CD4-positive, alpha-beta T cell treated with Interleukin-6 for 4 hours (primary cell): ENCODE data around the gene SCT.
"Not testable (repeated sequence)": the region's sequence is repeated elsewhere in the genome, so short reads cannot be mapped to it uniquely, and the experiment has no call there.

Experiments
- DNase-seq: peaks from one replicate; pipeline ENCODE4 v3.0.0-alpha.2; 2020; ENCODE audit warnings: mixed read lengths

SCT gene, protein sequence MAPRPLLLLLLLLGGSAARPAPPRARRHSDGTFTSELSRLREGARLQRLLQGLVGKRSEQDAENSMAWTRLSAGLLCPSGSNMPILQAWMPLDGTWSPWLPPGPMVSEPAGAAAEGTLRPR

DNA sequence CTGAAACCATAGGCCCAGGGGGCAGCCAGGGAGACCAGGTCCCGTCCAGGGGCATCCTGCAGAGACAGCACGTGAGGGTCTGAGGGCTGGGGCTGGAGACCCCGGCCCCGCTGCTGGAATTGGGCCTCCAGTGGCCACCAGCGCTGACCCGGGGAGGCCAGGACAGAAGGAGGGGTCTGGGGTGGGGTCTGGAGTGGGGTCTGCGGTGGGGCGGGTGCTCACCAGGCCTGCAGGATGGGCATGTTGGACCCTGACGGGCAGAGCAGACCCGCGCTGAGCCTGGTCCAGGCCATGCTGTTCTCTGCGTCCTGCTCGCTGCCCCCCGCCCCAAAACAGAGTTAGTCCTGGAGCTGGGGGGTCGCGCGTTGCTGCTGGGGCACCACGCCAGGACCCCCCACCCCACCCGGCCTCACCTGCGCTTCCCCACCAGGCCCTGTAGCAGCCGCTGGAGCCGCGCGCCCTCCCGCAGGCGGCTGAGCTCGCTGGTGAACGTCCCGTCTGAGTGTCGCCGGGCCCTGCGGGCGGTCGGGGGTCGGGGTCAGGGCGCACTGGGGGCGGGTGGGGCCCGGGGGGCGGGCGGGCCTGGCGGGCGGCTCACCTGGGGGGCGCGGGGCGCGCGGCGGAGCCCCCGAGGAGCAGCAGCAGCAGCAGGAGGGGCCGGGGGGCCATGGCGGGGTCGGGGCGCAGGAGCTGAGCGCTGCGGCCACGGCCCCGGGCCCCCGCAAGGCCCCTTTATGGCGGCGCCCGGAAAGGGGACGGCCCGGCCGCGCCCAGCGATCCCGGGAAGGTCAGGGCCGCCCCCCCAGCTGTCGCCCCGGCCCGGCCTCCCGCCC, at the start of gene SCT:
SCT (minus strand) TSS at position 707 of the 833 bp plus-strand sequence; CDS start at position 669, 38 bp downstream.
- DNase-seq = no peak

DNA sequence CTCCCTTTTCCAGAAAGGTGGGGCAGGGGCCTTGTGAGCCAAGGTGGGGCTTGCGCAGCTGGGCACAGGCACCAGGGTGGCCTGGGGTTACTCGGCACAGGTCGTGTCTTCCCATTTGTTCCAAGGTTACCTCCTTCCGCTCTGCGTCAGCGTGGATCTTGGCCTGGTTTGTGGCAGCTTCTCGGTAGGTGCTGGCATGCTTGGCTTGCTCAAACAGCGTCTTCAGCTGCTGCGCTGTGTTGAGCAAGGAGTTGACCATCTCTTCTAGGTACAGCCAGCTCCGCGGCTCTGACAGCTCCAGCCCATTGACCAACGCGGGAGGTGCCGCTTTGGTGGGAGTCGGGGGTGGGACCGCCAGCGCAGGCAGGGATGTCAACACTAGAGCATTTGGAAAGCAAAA, 47.4 kb upstream of the SCT start:
- no peak for DNase-seq

DNA sequence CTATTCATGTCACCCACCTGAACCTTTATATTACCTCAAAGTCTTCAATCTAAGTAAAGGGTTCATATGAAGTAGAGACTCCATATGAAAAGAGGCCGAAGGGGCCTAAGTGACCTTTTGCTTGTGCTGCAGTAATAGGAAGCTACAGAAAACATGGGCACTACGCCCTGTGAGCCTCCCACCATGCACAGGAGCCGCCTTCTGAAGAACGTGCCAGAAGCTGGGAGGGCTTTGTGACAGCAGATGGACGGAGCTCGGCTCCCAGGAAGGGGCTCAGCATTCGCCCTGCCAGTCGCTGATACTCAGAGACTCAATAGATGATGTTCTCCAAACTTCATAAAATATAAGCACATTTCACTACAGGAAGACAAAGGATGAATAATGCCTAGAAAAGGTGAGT, 46.9 kb upstream of the SCT start:
- no peak for DNase-seq

DNA sequence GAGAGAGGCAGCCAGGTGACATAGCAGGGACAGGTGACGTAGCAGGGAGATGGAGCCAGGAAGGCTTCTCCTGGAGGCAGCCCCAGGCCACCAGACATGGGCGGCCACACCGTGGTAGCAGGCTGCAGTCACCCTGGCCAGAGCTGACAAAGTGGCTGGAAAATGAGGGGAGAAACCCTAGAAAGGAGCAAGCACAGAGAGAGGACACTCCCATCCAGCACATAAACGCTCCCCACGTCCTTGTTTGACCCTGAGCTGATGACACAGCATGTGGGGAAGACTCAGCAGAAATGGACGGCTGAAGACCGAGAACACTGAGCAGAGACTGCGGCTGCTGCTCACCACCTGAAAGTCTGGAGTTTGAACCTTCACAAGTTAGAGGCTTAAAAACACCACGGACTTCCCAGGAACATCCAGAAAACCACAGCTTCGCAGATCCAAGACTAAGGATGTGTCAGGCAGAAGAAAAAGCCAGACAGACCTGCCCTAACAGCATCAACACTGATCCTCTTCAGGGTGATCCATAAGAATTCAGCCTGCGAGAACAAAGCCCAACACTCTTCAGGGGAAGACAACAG, 38.8 kb upstream of the SCT start:
- DNase-seq = no peak

DNA sequence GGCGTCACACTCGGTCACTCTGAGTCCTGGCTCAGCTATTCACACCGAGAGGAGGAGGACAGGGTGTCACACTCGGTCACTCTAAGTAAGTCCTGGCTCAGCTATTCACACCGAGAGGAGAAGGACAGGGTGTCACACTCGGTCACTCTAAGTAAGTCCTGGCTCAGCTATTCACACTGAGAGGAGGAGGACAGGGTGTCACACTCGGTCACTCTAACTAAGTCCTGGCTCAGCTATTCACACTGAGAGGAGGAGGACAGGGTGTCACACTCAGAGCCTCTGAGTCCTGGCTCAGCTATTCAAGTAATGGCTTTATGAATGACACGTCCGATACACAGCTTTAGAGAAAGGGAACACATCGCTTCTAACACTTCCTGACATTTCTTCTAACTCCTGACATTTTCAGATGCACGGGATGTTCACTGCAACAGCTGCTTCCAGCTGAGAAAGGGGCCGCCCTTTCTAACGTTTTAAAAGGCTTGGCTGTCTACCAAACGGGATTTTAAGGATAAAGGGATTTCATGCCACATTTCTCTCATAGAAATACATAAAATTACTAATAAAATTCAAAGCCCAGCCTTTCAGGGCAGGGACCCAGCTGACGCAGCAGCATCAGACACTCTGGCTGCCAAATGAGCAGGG, 38.2 kb upstream of the SCT start:
- no peak for DNase-seq

DNA sequence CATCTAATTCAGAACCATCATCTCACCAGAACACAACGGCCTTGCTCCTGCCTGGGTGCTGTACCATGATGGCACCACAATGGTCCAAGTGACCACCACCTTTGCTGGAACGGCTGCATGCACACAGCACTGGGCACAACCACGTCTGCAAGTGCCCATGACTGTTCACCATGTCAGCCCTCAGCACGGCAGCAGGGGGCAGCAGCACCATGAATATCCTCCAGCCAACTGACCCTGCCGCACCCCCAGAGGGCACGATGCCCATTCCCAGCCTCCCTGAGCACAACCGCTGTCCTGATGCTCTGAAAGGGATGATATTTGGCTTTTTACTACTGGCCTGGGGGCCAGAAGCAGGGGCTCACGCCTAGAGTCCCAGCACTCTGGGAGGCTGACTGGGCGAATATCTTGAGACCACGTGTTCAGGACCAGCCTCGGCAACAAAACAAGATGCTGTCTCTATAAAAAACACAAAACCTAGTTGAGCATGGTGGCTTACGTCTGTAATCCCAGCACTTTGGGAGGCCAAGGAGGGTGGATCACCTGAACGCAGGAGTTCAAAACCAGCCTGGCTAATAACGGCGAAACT, 35.8 kb upstream of the SCT start:
- peak; percentile 57 for DNase-seq

DNA sequence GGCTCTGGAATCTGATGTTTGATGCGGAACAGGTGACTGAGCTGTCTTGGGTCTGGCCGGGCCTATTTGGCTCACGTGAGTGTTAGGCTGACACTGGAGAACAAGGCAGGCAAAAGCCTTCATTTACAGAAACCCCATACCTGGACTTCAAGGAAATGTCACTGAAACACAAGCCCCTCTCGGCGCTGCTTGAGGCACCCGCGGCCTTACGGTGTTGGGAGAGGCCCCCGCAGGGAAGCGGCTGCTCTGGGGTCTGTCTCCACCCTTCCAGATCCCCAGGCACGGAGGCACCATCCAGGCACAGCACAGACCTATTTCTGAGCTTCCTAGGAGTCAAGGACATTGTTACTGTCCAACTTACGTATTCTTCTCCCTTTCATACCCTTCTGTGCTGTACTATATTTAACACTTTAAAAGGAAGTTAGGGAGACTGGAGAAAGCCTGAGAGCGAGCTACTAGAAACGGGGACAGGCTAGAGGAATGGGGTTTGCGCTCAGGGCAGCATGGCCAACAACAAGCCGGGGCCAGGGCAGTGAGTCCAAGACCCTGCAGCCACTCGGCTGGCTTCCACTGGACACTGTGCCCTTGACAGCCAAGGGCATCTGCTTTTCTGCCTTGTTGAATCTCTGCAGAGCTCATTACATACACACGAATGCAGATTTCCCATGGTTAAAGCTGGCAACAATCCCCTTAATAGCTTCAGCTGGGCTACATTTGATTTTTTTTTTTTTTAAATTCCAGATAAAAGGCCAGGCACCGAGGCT, 33.9 kb upstream of the SCT start:
- DNase-seq = no peak

DNA sequence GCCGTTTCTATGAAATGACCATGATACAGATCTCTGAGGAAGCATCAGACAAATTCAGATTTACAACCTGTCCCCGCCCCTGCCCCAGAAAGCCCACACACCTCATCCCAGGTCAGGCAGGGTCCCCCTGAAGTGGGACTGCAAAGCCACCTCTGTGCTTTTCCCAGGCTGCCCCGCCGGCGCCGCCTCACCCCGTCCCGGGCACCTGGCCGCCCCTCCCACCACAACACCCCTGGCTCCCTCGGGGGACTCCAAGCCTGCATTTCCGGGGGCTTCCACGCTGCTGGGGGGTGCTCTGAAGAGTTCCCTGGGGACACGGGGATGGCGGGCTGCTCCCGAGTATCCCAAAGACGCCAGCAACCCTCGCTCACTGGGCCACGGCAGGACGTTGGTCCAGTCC, 33.3 kb upstream of the SCT start:
- DNase-seq = no peak

DNA sequence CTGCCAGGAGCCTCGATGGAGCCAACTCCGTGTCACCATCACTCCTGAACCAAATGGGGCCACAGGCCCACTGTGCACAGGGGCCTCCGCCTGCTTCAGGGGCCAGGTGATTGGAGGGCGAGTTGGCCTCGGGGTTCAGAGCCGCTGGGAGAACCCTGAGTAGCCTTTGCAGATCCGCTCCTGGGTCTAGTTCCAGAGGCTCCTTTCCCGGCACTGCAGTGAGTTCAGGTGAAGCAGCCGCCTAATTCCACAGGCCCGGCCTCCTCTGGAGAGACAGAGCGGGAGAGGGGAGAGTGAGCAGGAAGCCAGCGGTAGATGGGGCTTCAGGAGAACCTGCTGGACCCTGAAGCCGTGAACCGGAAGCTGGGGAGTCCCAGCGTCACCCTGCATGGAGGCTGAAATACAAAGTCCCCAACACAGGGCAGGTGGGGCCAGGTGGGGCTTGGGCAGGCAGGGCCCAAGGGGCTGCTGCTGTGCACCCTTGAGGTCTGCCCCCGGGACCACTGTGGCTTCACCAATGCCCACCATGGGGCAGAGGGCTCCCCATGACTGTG, 32.6 kb upstream of the SCT start:
- DNase-seq = no peak

DNA sequence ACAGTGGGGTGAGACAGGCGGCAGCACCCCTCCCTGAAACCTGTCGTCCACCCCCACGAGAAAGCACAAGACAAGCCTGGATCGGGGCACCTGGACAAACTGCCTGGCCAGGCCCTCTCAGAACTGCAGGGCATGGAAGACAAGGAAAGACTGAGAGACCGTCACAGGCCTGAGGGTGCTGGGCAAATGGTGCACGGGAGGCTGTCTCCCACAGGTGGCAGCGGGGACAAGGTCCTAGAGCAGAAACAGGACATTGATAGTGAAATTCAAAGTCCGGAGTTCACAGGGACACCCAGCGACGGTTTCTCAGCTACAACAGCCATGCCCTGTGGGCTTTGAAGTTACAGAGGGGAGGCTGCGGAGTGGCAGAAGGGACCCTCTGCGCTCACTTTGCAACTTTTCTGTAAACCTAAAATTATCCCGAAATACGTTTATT, 30.7 kb upstream of the SCT start:
- no peak for DNase-seq

DNA sequence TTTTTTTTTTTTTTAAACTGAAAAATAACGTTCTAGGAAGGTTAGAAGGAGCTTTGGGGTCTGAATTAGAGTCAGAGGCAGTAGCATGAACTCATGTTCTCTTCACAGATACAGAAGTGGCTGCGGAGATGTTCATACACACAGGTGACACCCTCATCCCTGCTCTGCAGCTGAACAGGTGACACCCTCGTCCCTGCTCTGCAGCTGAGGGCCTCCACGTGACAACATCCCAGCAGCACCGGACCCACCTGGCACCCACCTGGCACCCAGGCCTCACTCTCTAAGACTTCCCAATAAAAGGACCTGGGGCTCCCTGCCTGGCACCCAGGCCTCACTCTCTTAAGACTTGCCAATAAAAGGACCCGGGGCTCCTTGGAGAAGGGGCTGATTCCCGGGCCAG, 29.9 kb upstream of the SCT start:
- no peak for DNase-seq

DNA sequence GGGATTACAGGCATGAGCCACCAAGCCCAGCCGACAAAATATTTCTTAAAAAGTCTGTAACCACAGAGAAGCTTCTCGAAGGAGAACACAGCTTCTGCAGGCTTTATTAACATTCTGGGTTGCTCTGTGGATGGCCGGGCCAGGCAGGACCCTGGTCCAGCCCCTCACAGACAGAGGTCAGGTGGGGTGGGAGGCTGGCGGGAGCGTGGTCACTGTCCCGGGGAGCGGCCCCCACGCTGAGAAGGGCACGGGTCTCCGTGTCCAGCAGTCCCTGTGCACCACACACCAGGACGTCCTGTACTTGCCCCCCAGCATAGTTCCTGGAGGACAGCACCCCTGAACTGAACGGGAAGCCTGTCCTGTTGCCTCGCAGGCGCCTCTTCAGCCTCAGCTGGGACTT, 29.4 kb upstream of the SCT start:
- DNase-seq = no peak

DNA sequence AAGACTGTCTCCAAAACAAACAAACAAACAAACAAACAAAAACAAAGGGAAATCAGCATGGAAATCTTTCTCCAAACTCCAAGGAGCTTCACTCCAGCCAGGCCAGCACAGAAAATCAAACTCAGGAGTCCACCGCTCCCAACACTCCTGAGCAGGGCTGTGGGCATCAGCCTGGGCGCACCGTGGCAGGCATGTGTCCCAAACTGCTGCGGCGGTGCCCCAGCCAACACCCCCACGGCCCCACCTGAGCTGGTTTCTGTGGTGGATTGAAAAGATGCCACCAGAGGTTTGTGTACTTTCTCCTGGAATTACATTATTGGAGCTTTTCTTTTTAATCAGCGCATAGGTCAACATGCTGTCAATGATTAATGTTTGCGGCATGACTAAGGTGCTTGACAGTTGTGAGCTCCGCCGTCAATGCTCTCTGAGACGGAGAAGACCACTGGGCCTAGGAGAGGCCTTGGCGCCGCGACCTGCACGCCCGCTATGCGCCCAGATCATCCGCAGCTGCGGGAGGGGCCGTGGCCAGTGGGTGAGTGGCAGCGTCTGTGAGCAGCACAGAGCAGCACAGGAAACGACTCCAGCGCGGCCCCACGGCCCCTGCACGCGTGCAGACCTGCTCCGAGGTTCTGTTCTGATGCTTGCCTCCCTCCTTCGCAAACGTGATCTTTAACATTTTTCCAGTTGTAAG, 28.2 kb upstream of the SCT start:
- DNase-seq = no peak

DNA sequence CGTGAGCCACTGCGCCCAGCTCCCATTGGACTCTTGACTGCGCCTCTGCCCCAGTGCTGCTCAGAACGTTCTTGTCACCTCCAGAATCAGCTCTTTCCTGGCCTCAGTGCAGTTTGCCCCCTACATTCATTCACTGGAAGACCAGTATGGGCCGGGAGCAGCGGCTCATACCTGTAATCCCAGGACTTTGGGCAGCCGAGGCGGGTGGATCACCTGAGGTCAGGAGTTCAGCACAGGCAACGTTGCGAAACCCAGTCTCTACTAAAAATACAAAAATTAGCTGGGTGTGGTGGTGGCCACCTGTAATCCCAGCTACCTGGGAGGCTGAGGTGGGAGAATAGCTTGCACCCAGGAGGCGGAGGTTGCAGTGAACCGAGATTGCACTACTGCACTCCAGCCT, 27.5 kb upstream of the SCT start:
- not testable (repeated sequence) for DNase-seq

DNA sequence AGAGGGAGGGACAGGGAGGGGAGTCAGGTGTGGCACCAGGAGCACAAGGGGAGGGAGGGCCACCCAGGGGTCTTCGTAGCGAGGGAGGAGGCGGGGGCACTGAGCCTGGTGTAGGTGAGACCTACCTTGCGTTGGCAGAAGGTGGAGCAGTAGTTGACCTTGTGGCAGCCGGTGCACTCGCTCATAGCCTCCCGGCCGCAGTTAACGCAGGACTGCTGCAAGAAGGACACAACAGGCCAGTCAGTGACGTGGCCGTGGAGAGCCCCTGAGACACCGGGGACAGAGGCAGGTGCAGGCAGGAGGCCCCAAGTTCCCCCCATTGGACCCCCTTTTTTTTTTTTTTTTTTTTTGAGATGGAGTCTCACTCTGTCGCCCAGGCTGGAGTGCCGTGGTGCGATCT, 26.9 kb upstream of the SCT start:
- DNase-seq = no peak

DNA sequence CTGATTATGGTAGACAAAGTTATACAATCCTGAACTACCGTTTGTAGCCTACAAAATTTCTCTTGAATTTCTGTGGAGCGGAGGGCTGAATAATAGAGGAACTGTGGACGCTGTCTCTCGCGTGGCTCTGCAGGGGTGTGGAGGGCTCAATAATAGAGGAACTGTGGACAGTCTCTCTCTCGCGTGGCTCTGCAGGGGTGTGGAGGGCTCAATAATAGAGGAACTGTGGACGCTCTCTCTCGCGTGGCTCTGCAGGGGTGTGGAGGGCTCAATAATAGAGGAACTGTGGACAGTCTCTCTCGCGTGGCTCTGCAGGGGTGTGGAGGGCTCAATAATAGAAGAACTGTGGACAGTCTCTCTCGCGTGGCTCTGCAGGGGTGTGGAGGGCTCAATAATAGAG, 26.2 kb upstream of the SCT start:
- DNase-seq = not testable (repeated sequence)

DNA sequence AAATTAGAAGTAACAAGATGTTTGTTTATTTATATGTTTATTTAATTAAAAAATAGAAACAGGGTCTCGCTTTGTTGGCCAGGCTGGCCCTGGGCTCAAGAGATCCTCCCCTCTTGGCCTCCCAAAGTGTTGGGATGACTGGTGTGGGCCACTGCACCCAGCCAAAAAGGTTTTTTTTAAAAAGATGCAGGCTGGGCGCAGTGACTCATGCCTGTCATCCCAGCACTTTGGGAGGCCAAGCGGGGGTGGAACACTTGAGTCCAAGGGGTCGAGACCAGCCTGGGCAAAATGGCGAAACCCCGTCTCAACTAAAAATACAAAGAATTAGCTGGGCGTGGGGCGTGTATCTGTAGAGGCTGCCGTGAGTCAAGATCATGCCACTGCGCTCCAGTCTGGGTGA, 23.5 kb upstream of the SCT start:
- DNase-seq = no peak

DNA sequence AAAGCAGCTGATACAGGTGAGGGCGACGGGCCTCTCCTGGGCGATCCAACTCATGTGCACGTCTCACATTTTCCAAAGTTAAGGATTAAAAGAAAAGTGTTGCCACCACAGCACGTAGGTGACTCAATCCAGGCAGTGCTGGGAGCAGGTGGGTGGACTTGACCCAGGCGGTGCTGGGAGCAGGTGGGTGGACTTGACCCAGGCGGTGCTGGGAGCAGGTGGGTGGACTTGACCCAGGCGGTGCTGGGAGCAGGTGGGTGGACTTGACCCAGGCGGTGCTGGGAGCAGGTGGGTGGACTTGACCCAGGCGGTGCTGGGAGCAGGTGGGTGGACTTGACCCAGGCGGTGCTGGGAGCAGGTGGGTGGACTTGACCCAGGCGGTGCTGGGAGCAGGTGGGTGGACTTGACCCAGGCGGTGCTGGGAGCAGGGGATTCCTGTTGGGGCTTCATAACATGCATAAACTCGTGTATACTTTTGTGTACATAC, 20.7 kb upstream of the SCT start:
- not testable (repeated sequence) for DNase-seq

DNA sequence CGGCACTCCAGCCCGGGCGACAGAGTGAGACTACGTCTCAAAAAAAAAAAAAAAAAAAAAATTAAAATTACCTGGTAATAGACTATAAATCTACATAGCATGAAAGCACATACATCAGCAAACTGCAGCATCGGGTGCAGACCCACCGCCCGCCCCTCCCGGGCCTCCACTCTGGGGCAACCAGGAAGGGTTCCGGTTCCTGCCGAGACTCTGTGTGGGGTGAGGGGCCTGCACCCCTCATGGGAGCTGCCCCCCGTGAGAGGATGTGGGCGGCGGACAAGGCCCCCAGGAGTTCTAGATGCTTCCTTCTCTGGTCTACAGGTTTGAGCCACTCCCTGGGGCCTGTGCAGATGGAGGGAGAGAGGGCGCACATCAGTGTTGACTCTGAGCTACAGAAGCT, 19.2 kb upstream of the SCT start:
- DNase-seq = no peak

DNA sequence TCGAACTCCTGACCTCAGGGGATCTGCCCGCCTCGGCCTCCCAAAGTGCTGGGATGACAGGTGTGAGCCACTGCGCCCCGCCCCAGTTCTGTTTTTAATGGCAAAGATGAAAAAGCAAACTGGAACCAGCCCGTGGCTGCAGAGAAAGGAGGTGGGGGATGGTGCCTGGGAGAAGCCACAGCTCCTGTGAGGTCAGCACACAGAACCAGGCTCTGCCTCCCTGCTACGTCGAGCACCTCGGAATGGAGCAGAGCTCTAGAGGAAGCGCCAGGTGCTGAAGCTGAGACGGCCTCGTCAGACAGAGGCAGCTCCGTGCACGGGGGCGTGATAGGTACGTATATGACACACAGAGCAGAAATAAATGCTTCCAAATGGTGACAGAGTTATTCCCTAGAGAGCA, 18.6 kb upstream of the SCT start:
- DNase-seq = no peak
